ENCODE results near the gene PLD6.

DNA sequence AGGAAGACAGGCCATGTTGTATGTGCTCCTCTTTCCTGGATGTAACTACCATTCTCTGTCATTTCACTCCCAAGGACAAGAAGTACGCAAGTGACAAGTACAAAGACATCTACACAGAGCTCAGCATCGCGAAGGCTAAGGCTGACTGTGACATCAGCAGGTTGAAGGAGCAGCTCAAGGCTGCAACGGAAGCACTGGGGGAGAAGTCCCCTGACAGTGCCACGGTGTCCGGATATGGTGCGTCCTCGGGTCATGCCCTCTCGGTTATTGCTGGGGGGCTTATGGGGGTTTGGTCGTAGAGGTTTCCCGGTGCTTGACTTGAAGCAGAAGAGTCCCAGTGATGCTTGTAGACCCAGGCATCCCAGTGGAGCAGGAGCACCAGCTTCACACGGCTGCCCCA lies 29.0 kb downstream of the PLD6 start:
- TF ChIP-seq, protein P1, sequence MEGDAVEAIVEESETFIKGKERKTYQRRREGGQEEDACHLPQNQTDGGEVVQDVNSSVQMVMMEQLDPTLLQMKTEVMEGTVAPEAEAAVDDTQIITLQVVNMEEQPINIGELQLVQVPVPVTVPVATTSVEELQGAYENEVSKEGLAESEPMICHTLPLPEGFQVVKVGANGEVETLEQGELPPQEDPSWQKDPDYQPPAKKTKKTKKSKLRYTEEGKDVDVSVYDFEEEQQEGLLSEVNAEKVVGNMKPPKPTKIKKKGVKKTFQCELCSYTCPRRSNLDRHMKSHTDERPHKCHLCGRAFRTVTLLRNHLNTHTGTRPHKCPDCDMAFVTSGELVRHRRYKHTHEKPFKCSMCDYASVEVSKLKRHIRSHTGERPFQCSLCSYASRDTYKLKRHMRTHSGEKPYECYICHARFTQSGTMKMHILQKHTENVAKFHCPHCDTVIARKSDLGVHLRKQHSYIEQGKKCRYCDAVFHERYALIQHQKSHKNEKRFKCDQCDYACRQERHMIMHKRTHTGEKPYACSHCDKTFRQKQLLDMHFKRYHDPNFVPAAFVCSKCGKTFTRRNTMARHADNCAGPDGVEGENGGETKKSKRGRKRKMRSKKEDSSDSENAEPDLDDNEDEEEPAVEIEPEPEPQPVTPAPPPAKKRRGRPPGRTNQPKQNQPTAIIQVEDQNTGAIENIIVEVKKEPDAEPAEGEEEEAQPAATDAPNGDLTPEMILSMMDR (optimal IDR thresholded peaks at IDR 0.05 in 1 of 3, IDR thresholded peaks at IDR 0.05 in 1 of 3, conservative IDR thresholded peaks at IDR 0.05 in 1 of 3; ENCODE audit: extremely low read depth in 1 of 3, insufficient read depth in 2 of 3, low read length in 3 of 3): no peak
- no peak for TF ChIP-seq EZH2 (IDR thresholded peaks at IDR 0.05; ENCODE audit: low read length)
